Pancreas (tissue), 10 donors: ENCODE data around the gene ADCY7. TPM values are rescaled to one million over a fixed set of nuclear protein-coding genes. Genes with fewer than 3 reads are reported as not detected.
A peak's percentile ranks its signal among the peaks of the same experiment; 100 is the strongest.
"Not testable (repeated sequence)": the region's sequence is repeated elsewhere in the genome, so short reads cannot be mapped to it uniquely, and the experiment has no call there.

Experiments
- ATAC-seq, 4 donors: fragments of 200-7000 bp; cut with Tn5 transposase; one replicate each; pipeline versions ENCODE4 v1.8.0 to v1.9.1; 2020; ENCODE audit warnings: mild to moderate bottlenecking in 4 of 4, moderate library complexity in 4 of 4
- DNase-seq, 6 donors: peaks; one replicate each; pipeline ENCODE4 v3.0.0-alpha.2; 2020
- FAIRE-seq: peaks from 2 replicates; lab custom pipeline; 2012; peaks lifted over from hg19 to GRCh38; lab: Jason Lieb, UNC
- H3K27ac ChIP-seq, 4 donors: fragments of 200-600 bp; sonication (generic); 1 replicate in 3 of 4; 2 replicates in 1 of 4; pipeline versions ENCODE4 v1.5.0 to v1.8.0; 2020
- H3K27me3 ChIP-seq, 4 donors: fragments of 200-600 bp; one replicate each; pipeline ENCODE4 v1.8.0; 2021
- H3K36me3 ChIP-seq, 3 donors: fragments of 200-600 bp; sonication (generic) in 1 of 3; one replicate each; pipeline versions ENCODE4 v1.5.0 to v1.8.0; 2020 to 2021
- H3K4me1 ChIP-seq, 3 donors: fragments of 200-600 bp; one replicate each; pipeline ENCODE4 v1.8.0; 2021
- H3K4me3 ChIP-seq, 4 donors: fragments of 200-600 bp; sonication (generic) in 2 of 4; one replicate each; pipeline versions ENCODE4 v1.5.0 to v1.8.0; 2020 to 2021
- H3K9me3 ChIP-seq, 4 donors: fragments of 200-600 bp; one replicate each; pipeline ENCODE4 v1.8.0; 2021
- CTCF ChIP-seq, 4 donors: fragments of 200-600 bp; sonication (generic) in 3 of 4; IDR thresholded peaks; one replicate each; pipeline versions ENCODE4 v1.5.0 to v1.8.0; 2021; ENCODE audit warnings: antibody characterized with exemption in 4 of 4
- WGBS, 2 donors: extraction: QIAGEN DNeasy Blood & Tissue Kit; methylation state at CpG; one replicate each; pipeline ENCODE4 v1.1.7; 2013; 5-methylcytosine and 5-hydroxymethylcytosine counted together
- intact Hi-C, 3 donors: fragments of 100-400 bp; cut with DNase I; formaldehyde crosslinking; loops; one replicate each; pipeline versions ENCODE4 v1.11.1 to v1.14.2; 2022
- polyA plus RNA-seq, 2 donors: library from polyadenylated mRNA; stranded (reverse); fragments of 200-250 nt; gene quantifications; one replicate each; pipeline ENCODE4 v1.2.3, GENCODE V29; 2013
- total RNA-seq, 6 donors: library from RNA; stranded (reverse); fragmentation: NEBNext Ultra II Directional in 4 of 6; extraction: Animal tissue kit (Norgen Biotek cat#: 25700) in 4 of 6; gene quantifications; one replicate each; pipeline versions ENCODE4 v1.2.1 to v1.2.4, GENCODE V29; 2021 to 2023
- donor health status: healthy with polysubstance abuse.
- donor health status: DM: no; HTN: no; CAD: no; lungs with moderate emphysema.
- donor health status: DM: no; HTN: no; CAD: no.
- donor health status: control.
- donor health status: control.
- donor health status: Bipolar disorder and iron deficiency.
- donor health status: DM: yes; HTN: yes; CAD: no.
- donor health status: DM: no; HTN: no; CAD: no.
- donor health status: DM: no; HTN: no; CAD: no.
- donor health status: DM: yes; HTN: yes; CAD: no.

Gene ADCY7
- total and polyA plus RNA-seq, 8 donors: 1.9 to 21.1 (median 4.3) TPM

DNA sequence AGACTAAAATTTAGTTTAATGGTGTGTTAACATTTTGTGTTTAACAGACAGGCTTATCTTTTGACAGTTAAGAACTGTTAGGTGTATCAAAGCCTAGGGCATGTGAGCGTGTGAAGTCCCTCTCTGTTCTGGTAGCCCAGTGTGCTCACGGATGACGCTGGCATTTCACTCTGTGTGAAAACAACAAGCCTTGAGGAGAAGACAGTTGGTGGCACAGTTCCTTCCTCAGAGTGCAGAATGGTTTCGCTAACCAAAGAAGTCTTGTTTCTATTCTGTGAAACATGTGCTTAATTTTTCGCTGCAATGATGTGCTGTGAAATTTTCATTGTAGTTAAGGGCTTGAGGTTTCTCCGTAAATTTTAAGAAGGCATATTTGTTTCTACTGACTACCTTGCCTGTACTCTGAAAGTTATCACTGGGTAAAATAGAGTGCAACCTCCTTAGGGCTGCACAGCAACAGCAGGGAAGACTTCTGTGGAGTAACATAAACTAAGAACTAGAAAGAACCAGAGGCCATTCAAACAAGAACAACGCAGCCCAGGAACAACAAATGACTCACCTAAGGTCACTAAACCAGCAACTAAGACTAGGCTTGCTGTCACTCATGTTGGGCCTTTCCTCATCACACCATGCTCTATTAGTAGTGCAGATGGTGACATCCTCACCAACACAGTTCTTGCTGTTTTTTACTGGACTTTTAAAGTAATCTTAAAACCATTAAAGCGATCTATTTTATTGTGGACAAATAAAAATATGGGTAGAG, 69.0 kb downstream of the ADCY7 start:
- H3K9me3 ChIP-seq: no peaks in the 10 kb centered on the region
- intact Hi-C loops: no loop called here
- H3K36me3 ChIP-seq: peaks cover 0 to 15% (median 7%) of the 10 kb centered on the region in 3 donors
- no peak overlapping the region for H3K27ac ChIP-seq
- no peak for TF ChIP-seq CTCF (IDR thresholded peaks at IDR 0.05)
- no peak overlapping the region for H3K4me3 ChIP-seq
- H3K27me3 ChIP-seq: no peaks in the 10 kb centered on the region
- 86 to 88% methylated on average over 8 of the region's 8 CpGs for WGBS, 2 donors
- FAIRE-seq (no peak), DNase-seq (no peak), ATAC-seq (peak in 1 of 4 donors; percentile 30)
- H3K4me1 ChIP-seq: no peaks in the 10 kb centered on the region

DNA sequence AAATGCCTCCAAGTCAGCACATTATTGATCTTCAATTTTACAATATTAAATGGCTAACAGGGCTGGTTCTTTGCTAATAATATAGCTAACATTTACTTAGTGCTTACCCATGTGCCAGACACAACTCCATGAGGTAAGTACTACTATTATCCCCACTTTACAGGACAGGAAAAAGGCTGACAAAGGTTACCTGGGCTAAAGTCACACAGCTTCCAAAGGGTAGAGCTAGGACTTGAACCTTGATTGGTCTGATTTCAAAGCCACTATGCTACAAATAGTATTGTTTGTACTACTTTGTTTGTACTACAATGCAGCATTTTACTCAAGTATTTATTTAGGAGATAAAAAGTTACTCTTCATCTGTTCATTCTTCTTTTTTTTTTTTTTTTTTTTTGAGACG, 70.5 kb downstream of the ADCY7 start:
- Histone ChIP-seq H3K27ac (no peak overlapping the region), H3K4me1 (no peaks in the 10 kb centered on the region), H3K9me3 (no peaks in the 10 kb centered on the region), H3K27me3 (no peaks in the 10 kb centered on the region), H3K36me3 (peaks cover 0 to 15% (median 7%) of the 10 kb centered on the region in 3 donors), H3K4me3 (no peak overlapping the region)
- ATAC-seq (no peak), FAIRE-seq (no peak), DNase-seq (no peak)
- WGBS, 2 donors: no CpG with 5 or more reads among the region's 1 CpG
- TF ChIP-seq CTCF (IDR thresholded peaks at IDR 0.05): no peak
- intact Hi-C loops: no loop called here

DNA sequence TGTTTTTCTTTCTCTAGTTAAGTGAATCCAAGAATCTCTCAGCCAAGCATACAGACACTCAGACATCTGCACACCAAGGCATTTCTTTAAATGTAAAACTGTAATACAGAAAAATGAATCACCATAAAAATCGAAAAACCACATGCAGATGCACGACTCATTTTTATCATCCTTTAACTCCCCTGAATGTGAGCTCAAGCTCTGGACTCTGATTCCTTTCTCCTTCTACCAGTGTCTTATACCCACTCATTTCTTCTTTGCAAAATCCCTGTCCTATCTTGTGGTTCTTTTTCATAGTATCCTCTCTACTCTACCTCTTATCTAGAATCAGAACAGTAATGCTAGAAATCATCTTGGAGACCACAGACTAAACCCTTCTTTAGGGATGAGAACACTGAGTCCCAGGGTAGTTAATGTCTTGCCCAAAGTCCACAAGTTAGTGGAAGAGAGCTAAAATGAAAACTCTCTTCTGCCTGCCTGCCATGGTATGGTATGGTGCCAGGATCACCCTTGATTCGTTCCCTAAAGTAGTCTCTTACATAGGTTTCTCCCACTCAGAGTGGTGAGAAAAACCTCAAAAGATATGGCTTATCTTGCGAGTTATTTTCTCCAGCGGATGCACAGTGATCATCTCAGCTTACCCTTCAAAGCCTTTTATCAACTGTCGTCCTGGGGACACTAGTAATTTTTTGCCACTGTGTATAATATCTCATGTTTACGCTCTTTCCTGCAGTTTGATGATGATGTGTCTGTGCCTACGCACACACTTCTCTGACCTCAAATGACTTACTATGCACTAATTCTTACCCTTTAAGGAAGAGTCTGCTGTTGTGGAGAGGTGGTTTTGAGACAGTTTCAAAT, 72.2 kb downstream of the ADCY7 start:
- Histone ChIP-seq H3K4me3 (no peak overlapping the region), H3K4me1 (no peaks in the 10 kb centered on the region), H3K9me3 (no peaks in the 10 kb centered on the region), H3K36me3 (peaks cover 0 to 12% (median 7%) of the 10 kb centered on the region in 3 donors), H3K27me3 (no peaks in the 10 kb centered on the region), H3K27ac (no peak overlapping the region)
- DNase-seq: no peak
- TF ChIP-seq CTCF (IDR thresholded peaks at IDR 0.05): no peak
- FAIRE-seq: no peak
- intact Hi-C loops: no loop called here
- 85 to 92% methylated on average over 8 of the region's 8 CpGs for WGBS, 2 donors
- peak in 1 of 4 donors; percentile 11 for ATAC-seq

- peak; percentile 13 for FAIRE-seq
- no peak for DNase-seq
- Histone ChIP-seq H3K4me1 (no peaks in the 10 kb centered on the region), H3K27ac (no peak overlapping the region), H3K9me3 (no peaks in the 10 kb centered on the region), H3K36me3 (peaks cover 0 to 18% (median 7%) of the 10 kb centered on the region in 3 donors), H3K27me3 (no peaks in the 10 kb centered on the region), H3K4me3 (no peak overlapping the region)
- no peak for ATAC-seq
- intact Hi-C loops: no loop called here
- TF ChIP-seq CTCF (IDR thresholded peaks at IDR 0.05): no peak
- 91 to 94% methylated on average over 2 of the region's 2 CpGs for WGBS, 2 donors
Measured at GRCh38 chr16:50340578-50340977, 74.2 kb downstream of the ADCY7 start.

DNA sequence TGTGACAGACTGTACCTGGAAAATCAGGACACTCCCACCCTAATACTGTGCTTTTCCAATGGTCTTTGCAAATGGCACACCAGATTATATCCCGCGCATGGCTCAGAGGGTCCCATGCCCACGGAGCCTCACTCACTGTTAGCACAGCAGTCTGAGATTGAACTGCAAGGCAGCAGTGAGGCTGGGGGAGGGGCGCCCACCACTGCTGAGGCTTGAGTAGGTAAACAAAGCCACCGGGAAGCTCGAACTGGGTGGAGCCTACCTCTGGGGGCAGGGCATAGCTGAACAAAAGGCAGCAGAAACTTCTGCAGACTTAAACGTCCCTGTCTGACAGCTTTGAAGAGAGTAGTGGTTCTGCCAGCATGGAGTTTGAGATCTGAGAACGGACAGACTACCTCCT, 77.2 kb downstream of the ADCY7 start:
- DNase-seq, intact Hi-C loops, H3K4me3 ChIP-seq, H3K27me3 ChIP-seq, H3K9me3 ChIP-seq, ATAC-seq, H3K27ac ChIP-seq, H3K4me1 ChIP-seq, FAIRE-seq: not testable (repeated sequence)
- WGBS, 2 donors: 76% methylated on average over 8 of the region's 8 CpGs
- peaks cover 0 to 16% (median 7%) of the 10 kb centered on the region in 3 donors for H3K36me3 ChIP-seq

GRCh38 chr16:50345210-50345609, 78.9 kb downstream of the ADCY7 start:
- H3K36me3 ChIP-seq: peaks cover 3 to 11% (median 4%) of the 10 kb centered on the region in 3 donors
- H3K27me3 ChIP-seq, H3K27ac ChIP-seq, FAIRE-seq, DNase-seq, H3K4me1 ChIP-seq, ATAC-seq, intact Hi-C loops, H3K4me3 ChIP-seq, H3K9me3 ChIP-seq: not testable (repeated sequence)
- WGBS, 2 donors: 87 to 98% methylated on average over 2 of the region's 2 CpGs
